ENCODE results near the gene LTBP3.

GRCh38 chr11:65572356-65573051 lies 14.3 kb upstream of the LTBP3 start, which contains the start of gene FAM89B:
- TF ChIP-seq PATZ1 (tag by site-specific recombination; IDR thresholded peaks at IDR 0.05), result 0 out of 2 replicates have a peak, but pooled peaks have one; percentile 22
- TF ChIP-seq ZNF510 (tag by site-specific recombination; IDR thresholded peaks at IDR 0.05; ENCODE audit: insufficient replicate concordance), result no peak
- TF ChIP-seq MZF1 (tag by site-specific recombination; IDR thresholded peaks at IDR 0.05; ENCODE audit: borderline replicate concordance), result no peak
- TF ChIP-seq CTCF (tag by site-specific recombination; IDR thresholded peaks at IDR 0.05), result no peak
- no peak for TF ChIP-seq ZNF48 (tag by site-specific recombination; IDR thresholded peaks at IDR 0.05)
- no peak for TF ChIP-seq ZFP41 (tag by site-specific recombination; IDR thresholded peaks at IDR 0.05; ENCODE audit: borderline replicate concordance)

Data from HEK293 (cell line).